Fibroblast of mammary gland (primary cell): ENCODE data around the gene HHAT.

ENCODE experiments used
- DNase-seq: peaks from one replicate; pipeline ENCODE4 v3.0.0-alpha.2; 2010; ENCODE audit warnings: low read depth
- H3K4me3 ChIP-seq: 2 replicates; pipeline ENCODE4 v1.5.1; 2011; ENCODE audit warnings: low read depth, mild to moderate bottlenecking, low read length, moderate library complexity; ENCODE audit not compliant: control insufficient read depth
- CTCF ChIP-seq: conservative IDR thresholded peaks from 2 replicates; pipeline ENCODE4 v1.5.1; 2011; ENCODE audit warnings: low read depth, low read length, inconsistent platforms; ENCODE audit not compliant: control insufficient read depth, insufficient read depth

Gene HHAT

DNA sequence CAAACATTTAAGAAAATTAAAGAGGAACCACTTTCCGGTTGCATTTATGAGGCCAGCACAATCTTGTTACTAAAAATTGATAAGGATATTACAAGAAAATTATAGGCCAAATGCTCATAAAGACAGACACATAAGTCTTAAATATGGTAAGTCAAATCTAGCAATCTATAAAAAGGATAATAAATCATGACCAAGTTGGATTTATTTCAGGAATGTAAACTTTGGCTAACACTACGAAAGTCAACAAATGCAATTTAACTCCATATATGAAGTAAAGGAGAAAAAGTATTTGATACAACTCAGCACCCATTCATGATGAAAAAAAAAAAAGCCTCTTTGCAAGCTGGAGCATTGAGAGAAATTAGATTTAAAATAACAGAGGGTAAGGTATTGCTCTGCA lies 6.3 kb downstream of the HHAT start:
- no peak for DNase-seq
- TF ChIP-seq CTCF, result no peak
- H3K4me3 ChIP-seq, result no peak overlapping the region

DNA sequence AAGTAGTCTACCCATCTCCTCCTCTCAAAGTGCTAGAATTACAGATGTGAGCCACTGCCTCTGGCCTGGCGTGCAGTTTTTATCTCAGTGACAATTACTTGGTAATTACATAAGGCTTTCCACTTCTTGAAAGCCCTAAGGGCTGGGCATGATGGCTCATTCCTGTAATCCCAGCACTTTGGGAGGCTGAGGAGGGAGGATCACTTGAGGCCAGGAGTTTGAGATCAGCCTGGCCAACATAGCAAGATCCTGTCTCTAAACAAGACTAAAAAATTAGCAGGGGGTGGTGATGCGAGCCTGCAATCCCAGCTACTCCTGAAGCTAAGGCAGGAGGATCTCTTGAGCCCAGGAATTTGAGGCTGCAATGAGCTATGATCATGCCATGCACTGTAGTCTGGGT lies 7.7 kb downstream of the HHAT start:
- TF ChIP-seq CTCF, result no peak
- H3K4me3 ChIP-seq, result no peak overlapping the region
- DNase-seq, result no peak

- TF ChIP-seq CTCF, result no peak
- no peak for DNase-seq
- no peak overlapping the region for H3K4me3 ChIP-seq
Measured at GRCh38 chr1:210339500-210339899, 10.8 kb downstream of the HHAT start.

DNA sequence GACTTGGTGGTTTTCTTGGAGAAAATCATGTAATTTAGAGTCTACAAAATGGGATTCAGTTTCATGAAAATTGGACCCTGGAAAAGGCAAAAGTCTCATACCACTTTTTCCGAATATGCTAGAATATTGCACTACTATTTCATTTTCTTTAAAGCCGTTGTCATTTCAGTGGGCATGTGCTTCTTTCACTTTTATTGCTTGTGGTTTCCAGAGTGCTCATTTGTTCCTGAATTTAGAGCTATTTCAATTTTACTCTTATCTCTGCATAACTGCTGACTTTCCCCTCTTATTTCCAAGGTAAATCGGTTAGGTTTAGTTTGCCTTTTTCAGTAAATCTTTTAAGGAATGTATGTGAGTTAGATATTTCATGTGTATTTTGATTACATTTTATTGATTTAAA lies 11.6 kb downstream of the HHAT start:
- no peak for TF ChIP-seq CTCF
- no peak overlapping the region for H3K4me3 ChIP-seq

DNA sequence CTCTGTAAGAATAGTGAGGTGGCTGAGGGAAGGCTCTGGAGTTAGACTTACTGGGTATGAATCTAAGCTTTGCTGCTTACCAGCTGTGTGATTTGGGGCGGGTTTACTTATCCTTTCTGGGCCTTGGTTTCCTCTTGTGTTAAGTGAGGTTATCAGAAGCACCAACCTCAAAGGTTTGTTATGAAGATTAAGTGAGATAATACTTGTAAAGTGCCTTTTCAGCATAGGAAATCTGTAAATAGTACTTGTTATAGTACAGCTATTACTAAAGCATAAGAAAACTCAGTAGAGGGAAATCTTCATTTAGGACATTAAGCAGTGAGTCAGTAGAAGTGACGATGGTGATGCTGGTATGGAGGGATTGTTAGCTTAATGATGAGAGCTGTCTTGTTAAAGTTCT lies 12.1 kb downstream of the HHAT start:
- H3K4me3 ChIP-seq, result no peak overlapping the region
- DNase-seq, result no peak
- TF ChIP-seq CTCF, result no peak

More for the DNA sequence above, 11.6 kb downstream of the HHAT start:
- DNase-seq, result no peak

GRCh38 chr1:210342986-210343780 lies 14.5 kb downstream of the HHAT start:
- peak; percentile 55 for DNase-seq
- H3K4me3 ChIP-seq, result no peak overlapping the region
- TF ChIP-seq CTCF, result no peak
